ENCODE data around the gene PDE4DIP. TPM values are rescaled to one million over a fixed set of nuclear protein-coding genes. Genes with fewer than 3 reads are reported as not detected.
"Not testable (repeated sequence)": the region's sequence is repeated elsewhere in the genome, so short reads cannot be mapped to it uniquely, and the experiment has no call there.

The PDE4DIP gene
- total and polyA plus RNA-seq, 9 donors: 542 to 966 (median 653) TPM

DNA sequence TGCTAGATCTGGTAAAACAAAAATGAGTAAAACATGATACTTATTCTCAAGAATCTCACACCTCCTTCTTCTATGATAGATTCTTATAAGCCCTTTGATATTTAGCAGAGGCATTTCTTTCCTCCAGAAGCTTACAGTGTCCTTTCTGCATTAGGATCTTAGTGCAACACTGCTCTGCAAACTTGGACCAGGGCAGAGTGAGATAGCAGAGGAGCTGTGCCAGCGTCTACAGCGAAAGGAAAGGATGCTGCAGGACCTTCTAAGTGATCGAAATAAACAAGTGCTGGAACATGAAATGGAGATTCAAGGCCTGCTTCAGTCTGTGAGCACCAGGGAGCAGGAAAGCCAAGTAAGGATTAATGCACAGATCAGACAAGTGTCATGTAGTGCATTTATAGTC lies 124.5 kb downstream of the PDE4DIP start:
- not testable (repeated sequence) for H3K27ac ChIP-seq (ENCODE audit: low read length); H3K36me3 ChIP-seq (ENCODE audit: control insufficient read depth, insufficient read depth, low read length); H3K9me3 ChIP-seq (replicated peaks; ENCODE audit: control insufficient read depth, low read depth, low read length); H3K4me3 ChIP-seq (ENCODE audit: low read length); H3K27me3 ChIP-seq (ENCODE audit: control insufficient read depth, insufficient read depth, low read length); DNase-seq; H3K4me1 ChIP-seq (ENCODE audit: control insufficient read depth, insufficient read depth, low read length)
- WGBS (ENCODE audit: insufficient coverage): no CpG with 5 or more reads among the region's 3 CpGs

GRCh38 chr1:148969126-148969525 lies 124.9 kb downstream of the PDE4DIP start:
- WGBS (ENCODE audit: insufficient coverage): no CpG with 5 or more reads among the region's 5 CpGs
- not testable (repeated sequence) for H3K9me3 ChIP-seq (replicated peaks; ENCODE audit: control insufficient read depth, low read depth, low read length); H3K27me3 ChIP-seq (ENCODE audit: control insufficient read depth, insufficient read depth, low read length); DNase-seq; H3K27ac ChIP-seq (ENCODE audit: low read length); H3K36me3 ChIP-seq (ENCODE audit: control insufficient read depth, insufficient read depth, low read length); H3K4me1 ChIP-seq (ENCODE audit: control insufficient read depth, insufficient read depth, low read length); H3K4me3 ChIP-seq (ENCODE audit: low read length)

DNA sequence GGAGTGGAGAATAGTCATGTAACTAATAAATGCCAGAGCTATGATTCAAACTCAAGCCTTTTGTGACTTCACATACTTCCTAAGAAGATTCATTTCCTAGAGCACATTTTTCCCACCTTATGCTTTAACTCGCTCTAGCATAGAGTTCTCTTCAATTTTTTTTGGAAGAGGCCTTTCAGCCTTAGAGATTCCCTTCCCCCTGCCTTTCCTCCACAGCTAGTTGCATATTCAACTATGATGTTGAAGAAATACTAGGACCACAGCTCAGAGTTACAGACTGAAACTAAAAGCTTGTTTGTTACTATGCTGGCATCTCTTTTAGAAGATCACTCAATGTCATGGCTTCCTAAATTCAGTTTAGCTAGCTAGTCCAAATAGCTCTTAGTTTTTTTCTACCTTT lies 131.2 kb downstream of the PDE4DIP start:
- no CpG with 5 or more reads among the region's 1 CpG for WGBS (ENCODE audit: insufficient coverage)

DNA sequence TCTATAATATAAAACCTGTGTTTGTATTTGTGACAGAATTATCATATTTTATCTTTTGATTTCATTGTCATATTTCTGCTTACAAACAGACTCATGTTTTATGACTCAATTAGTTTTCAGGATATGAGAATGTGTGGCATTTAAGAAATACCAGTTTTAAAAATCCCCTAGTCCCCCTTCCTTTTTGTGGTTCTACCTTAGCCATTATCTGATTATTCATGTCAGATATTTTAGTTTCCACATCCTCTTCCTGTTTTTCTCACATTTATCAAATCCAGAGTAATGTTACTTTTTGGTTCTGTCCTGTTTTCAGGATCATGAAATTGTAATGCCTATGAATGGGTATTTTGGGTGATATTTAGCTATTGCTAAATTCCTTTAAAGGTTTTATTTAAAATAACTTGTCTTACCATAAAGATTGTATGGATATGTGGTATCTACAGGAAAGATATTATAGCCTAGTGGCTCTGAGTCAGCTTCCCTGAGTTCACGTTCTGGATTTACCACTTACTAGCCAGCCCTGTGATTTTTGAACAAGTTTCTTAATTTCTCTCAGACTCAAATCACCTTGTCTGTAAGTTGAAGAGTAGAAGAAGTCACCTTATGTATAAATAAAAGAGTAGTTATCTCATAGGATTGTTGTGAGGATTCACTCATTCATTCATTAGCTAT lies 131.8 kb downstream of the PDE4DIP start:
- not testable (repeated sequence) for H3K27ac ChIP-seq (ENCODE audit: low read length); H3K9me3 ChIP-seq (replicated peaks; ENCODE audit: control insufficient read depth, low read depth, low read length); H3K4me3 ChIP-seq (ENCODE audit: low read length); H3K4me1 ChIP-seq (ENCODE audit: control insufficient read depth, insufficient read depth, low read length); DNase-seq; H3K27me3 ChIP-seq (ENCODE audit: control insufficient read depth, insufficient read depth, low read length)
- H3K36me3 ChIP-seq (ENCODE audit: control insufficient read depth, insufficient read depth, low read length): peaks cover 18% of the 10 kb centered on the region
- WGBS (ENCODE audit: insufficient coverage): no CpG with 5 or more reads among the region's 1 CpG

More for the DNA sequence above, 131.2 kb downstream of the PDE4DIP start:
- H3K27ac ChIP-seq (ENCODE audit: low read length); H3K4me3 ChIP-seq (ENCODE audit: low read length); H3K9me3 ChIP-seq (replicated peaks; ENCODE audit: control insufficient read depth, low read depth, low read length); H3K4me1 ChIP-seq (ENCODE audit: control insufficient read depth, insufficient read depth, low read length); DNase-seq; H3K27me3 ChIP-seq (ENCODE audit: control insufficient read depth, insufficient read depth, low read length): not testable (repeated sequence)
- H3K36me3 ChIP-seq (ENCODE audit: control insufficient read depth, insufficient read depth, low read length): peaks cover 16% of the 10 kb centered on the region

DNA sequence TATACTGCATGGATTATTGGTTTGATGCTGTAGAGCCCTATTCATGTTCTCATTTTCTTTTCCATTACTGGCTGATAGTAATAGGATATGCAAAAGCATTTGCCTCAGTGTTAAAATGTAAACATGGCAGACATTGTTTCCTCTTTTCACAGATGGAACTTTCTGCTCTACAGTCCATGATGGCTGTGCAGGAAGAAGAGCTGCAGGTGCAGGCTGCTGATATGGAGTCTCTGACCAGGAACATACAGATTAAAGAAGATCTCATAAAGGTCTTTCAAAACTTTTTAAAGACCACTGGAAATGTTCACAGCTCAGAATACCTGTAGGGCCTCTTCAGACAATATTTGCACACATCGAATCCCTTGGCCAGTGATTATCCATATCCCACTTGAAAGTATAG lies 133.6 kb downstream of the PDE4DIP start:
- not testable (repeated sequence) for H3K4me1 ChIP-seq (ENCODE audit: control insufficient read depth, insufficient read depth, low read length); H3K27me3 ChIP-seq (ENCODE audit: control insufficient read depth, insufficient read depth, low read length); H3K27ac ChIP-seq (ENCODE audit: low read length); H3K4me3 ChIP-seq (ENCODE audit: low read length); DNase-seq; H3K9me3 ChIP-seq (replicated peaks; ENCODE audit: control insufficient read depth, low read depth, low read length)
- peaks cover 26% of the 10 kb centered on the region for H3K36me3 ChIP-seq (ENCODE audit: control insufficient read depth, insufficient read depth, low read length)
- WGBS (ENCODE audit: insufficient coverage): 100% methylated on average over 1 of the region's 1 CpG

DNA sequence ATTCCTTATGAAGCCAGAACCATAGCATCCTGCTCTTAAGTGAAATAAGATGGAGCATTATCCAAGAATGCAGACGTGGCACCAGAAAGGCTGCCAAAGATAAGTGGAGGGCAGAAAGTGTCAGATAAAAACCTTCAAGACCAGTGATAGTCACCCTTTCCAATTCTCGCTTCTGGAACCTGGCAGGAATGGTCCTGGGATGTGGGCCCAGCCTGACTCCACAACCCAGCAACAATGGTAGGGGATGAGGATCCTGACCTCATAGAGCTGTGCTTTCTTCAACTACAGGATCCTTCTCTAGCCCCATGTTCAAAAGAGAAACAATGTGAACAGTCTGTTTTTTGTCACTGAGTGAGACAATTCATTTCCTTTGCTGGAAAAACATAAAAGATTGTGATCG lies 145.2 kb downstream of the PDE4DIP start:
- not testable (repeated sequence) for H3K4me3 ChIP-seq (ENCODE audit: low read length); DNase-seq; H3K9me3 ChIP-seq (replicated peaks; ENCODE audit: control insufficient read depth, low read depth, low read length); H3K27ac ChIP-seq (ENCODE audit: low read length); H3K36me3 ChIP-seq (ENCODE audit: control insufficient read depth, insufficient read depth, low read length); H3K4me1 ChIP-seq (ENCODE audit: control insufficient read depth, insufficient read depth, low read length); H3K27me3 ChIP-seq (ENCODE audit: control insufficient read depth, insufficient read depth, low read length)
- WGBS (ENCODE audit: insufficient coverage): no CpG with 5 or more reads among the region's 3 CpGs

DNA sequence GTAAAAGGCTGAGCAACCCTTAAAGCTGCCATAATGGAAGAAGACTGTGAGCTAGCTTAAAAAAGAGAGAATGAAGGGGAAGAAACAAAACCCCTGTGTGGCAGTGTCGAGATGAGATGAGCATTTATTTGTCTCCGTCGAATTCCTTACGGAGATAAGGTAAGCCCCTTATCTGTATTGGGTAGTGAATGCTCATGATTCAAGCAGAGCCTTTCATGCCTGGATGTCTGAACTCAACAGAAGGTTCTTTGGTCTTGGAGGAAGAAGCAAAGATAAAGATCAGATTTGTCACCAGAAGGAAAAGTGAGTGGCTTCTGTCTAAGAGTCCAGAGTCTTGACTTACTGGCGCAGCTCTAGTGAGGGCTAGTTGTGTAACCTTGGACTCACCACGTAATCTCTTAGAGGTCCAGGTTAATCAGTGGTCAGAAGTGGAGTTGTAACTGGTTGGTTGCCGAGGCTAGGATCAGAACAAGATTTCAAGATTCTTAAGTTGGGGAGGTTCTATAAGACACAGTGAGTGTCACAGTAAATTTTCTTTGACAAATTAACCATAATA lies 146.1 kb downstream of the PDE4DIP start:
- H3K9me3 ChIP-seq (replicated peaks; ENCODE audit: control insufficient read depth, low read depth, low read length); H3K27ac ChIP-seq (ENCODE audit: low read length); H3K27me3 ChIP-seq (ENCODE audit: control insufficient read depth, insufficient read depth, low read length); H3K36me3 ChIP-seq (ENCODE audit: control insufficient read depth, insufficient read depth, low read length); H3K4me1 ChIP-seq (ENCODE audit: control insufficient read depth, insufficient read depth, low read length); H3K4me3 ChIP-seq (ENCODE audit: low read length); DNase-seq: not testable (repeated sequence)
- WGBS (ENCODE audit: insufficient coverage): 78% methylated on average over 4 of the region's 7 CpGs

- not testable (repeated sequence) for H3K9me3 ChIP-seq (replicated peaks; ENCODE audit: control insufficient read depth, low read depth, low read length); H3K4me3 ChIP-seq (ENCODE audit: low read length); DNase-seq; H3K36me3 ChIP-seq (ENCODE audit: control insufficient read depth, insufficient read depth, low read length); H3K4me1 ChIP-seq (ENCODE audit: control insufficient read depth, insufficient read depth, low read length); H3K27ac ChIP-seq (ENCODE audit: low read length); H3K27me3 ChIP-seq (ENCODE audit: control insufficient read depth, insufficient read depth, low read length)
- WGBS (ENCODE audit: insufficient coverage): no CpG with 5 or more reads among the region's 2 CpGs
Observed at GRCh38 chr1:148991818-148992217, 147.6 kb downstream of the PDE4DIP start.

GRCh38 chr1:148992364-148992763 lies 148.1 kb downstream of the PDE4DIP start:
- H3K27me3 ChIP-seq (ENCODE audit: control insufficient read depth, insufficient read depth, low read length); H3K4me3 ChIP-seq (ENCODE audit: low read length); DNase-seq; H3K9me3 ChIP-seq (replicated peaks; ENCODE audit: control insufficient read depth, low read depth, low read length); H3K4me1 ChIP-seq (ENCODE audit: control insufficient read depth, insufficient read depth, low read length); H3K27ac ChIP-seq (ENCODE audit: low read length); H3K36me3 ChIP-seq (ENCODE audit: control insufficient read depth, insufficient read depth, low read length): not testable (repeated sequence)
- WGBS (ENCODE audit: insufficient coverage): no CpG with 5 or more reads among the region's 2 CpGs

DNA sequence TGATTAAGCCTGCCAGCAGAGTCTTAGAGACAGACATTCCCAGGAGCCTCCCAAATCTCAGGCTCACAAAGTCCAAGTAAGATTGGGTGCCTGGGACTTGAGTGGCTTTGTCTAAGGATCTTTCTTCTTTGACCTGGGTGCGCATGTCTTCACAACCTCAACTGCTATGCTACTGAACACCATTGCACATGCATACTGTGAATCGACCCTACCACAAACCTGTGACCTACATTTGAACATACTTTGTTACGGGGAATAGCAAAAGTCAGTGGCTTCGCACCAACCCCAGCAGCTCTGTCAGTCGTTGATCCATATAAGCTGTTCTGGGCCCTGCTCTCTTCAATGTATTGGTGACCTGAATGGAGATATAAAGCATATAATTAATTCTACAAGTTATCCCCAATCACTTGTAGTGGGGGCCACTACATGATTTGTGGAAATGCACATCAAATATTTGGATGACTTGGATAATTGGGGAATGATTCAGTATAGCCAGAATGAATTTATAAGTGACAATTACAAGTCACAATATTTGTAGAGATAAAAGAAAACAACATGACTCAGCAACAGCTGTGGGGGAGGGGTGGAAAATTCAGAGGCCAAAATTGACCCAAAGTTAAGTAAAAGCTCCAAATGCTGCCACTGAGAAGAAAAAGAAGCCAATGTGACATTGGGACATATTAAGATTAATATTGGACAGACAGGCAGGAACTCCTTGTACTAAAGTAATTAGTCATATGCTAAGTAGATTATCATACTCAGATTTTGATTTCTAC lies 152.4 kb downstream of the PDE4DIP start:
- H3K27ac ChIP-seq (ENCODE audit: low read length); H3K36me3 ChIP-seq (ENCODE audit: control insufficient read depth, insufficient read depth, low read length); DNase-seq; H3K27me3 ChIP-seq (ENCODE audit: control insufficient read depth, insufficient read depth, low read length); H3K4me3 ChIP-seq (ENCODE audit: low read length); H3K4me1 ChIP-seq (ENCODE audit: control insufficient read depth, insufficient read depth, low read length); H3K9me3 ChIP-seq (replicated peaks; ENCODE audit: control insufficient read depth, low read depth, low read length): not testable (repeated sequence)
- WGBS (ENCODE audit: insufficient coverage): no CpG with 5 or more reads among the region's 5 CpGs

All from muscle of leg (tissue), 11 donors.